HCEC 1CT (cell line): ENCODE results near the gene HTRA3.
"Not testable (repeated sequence)": the region's sequence is repeated elsewhere in the genome, so short reads cannot be mapped to it uniquely, and the experiment has no call there.

Experiments used
- DNase-seq: peaks from one replicate; pipeline ENCODE4 v3.0.0-alpha.2; 2017

Gene HTRA3

GRCh38 chr4:8349236-8349635, 79.7 kb downstream of the HTRA3 start:
- DNase-seq = not testable (repeated sequence)

- DNase-seq = no peak
Observed at GRCh38 chr4:8349664-8350236, 80.2 kb downstream of the HTRA3 start.

DNA sequence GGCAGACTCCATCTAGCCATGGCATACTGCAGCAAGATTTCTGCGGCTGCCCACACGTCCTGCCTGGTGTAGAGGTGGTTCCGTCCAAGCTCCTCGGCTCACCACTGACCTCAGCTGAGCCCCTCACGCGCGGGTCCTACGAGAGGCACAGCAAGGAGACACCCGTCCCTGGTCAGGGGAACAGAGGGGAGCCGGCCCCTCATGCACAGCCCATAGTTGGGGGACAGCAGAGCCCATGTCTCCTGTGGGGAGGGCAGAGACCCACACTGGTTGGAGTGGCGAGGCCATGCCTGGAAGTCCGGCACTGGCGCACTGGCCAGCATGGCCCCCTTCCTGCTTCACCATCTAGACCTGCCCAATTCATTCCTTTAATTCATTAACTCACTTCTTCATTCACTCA, 80.8 kb downstream of the HTRA3 start:
- no peak for DNase-seq

DNA sequence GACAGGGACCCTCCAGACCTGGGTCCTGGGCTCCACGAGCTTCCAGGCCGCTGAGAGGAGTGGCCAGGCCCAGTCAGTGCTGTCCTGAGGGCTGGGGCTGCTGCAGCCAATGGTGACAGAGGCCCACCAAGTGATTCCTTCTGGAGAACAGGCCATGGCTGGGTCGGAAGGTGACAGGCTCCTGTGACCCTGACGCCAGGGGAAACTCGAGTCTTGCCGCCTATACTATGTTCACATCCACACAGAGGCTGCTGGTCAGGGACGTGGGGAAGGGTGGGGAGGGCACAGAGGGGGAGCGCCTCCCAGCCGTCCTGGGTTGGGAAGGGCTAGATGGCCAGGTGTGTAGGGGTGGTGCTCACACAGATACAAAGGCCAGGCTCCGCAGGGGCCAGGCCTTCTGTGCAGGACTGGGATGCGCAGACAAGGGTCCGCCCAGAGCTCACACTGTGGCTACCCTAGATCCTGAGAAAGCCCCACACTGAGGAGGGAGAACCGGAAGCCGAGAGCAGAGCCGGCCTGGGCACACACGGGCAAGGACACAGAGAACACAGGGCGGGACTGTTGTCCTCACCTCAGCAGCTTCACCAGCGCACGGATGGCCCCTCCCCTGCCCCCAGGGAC, 81.4 kb downstream of the HTRA3 start:
- DNase-seq = no peak

DNA sequence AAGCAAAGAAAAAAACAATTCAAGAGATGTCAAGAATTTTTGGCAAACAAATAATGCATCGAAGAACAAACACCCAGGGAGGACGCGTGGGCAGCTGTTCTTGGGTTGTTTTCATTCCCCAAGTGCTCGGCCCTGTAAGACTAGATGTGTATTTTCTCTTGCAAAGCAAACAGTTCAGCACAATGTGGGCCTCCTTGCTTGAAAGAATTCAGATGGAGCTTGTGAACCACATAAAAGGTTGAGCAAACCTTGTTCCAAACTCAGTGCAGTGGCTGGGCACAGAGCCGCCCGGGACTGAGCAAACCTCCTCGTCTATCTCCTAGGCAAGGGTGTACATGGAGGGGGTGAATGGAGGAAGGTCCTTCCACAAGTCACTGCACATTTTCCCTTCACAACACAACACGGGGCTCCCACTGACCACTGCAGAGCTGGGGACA, 82.4 kb downstream of the HTRA3 start:
- DNase-seq = no peak

GRCh38 chr4:8352368-8353157, 83.0 kb downstream of the HTRA3 start:
- no peak for DNase-seq

DNA sequence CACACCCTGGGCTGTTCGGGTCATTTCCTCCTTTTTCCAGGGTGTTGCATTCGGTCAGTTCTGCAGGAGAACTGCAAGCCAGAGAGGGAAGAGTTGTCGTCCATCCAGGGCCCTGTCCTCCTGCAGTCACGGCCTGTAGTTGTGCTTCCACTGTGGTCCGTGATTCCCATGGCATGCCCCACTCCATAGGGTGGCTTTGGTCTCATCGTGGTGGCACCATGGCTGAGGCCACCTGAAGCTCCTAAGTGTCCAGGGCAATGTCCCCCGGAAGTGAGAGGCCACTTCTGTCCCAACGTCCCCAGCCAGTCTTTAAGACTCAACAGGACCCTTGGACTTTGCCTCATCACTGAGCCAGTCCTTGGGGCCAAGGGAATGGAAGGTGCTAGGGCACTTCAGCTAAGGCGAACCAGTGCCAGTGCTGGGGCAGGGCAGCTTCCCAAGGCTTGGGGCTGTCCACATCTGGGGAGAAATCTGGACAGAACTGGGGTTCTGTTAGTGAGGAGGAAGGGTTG, 83.7 kb downstream of the HTRA3 start:
- DNase-seq = no peak

GRCh38 chr4:8353912-8354453, 84.4 kb downstream of the HTRA3 start:
- DNase-seq = no peak

DNA sequence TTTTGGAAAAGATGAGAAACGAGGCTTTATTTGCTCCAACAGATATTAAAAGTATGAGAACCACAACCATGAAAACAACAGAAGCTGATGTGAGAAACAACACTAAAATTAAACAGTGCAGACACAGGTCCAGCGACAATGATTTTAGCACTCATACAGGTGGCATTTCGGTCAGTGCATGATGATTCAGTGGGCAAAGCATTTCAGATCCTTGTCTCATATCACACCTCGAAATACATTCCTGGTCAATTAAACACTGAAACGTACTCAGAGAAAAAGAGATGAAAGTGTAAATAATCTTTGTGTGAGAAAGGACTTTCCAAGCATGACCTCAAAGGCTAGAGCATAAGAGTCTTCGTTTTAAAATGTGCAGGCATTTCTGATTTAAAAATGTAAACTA, 85.8 kb downstream of the HTRA3 start:
- DNase-seq = no peak

DNA sequence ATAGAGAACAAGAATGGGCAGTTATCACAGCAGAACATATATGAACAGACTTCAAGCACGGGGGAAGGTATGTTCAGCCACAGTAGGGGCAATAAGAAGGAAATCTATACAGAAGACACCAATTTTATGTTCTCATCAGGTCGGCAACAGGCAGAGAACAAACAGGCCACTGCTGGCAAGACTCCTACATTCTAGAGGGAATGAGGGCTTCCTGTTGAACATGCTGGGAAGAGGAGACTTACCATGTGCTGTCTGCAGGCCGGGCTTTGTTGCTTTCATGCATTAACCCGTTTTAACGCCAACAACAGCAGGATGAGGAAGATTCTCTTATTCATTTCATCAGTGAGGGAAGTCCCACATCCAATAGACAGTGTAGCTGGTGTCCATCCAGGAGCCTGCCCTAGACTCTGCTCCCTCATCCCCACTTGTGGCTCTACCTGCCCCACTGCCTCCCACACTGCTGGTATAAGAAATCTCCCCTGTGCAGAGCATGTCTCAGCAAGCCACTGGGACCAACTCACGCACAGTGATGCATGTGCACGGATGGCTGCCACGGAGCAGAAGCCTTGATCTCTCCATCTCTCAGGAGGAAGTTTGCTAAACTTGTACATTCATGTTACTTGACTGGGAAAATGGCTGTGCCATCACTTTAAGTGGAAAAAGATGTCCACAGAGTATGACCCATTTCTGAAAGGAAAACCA, 86.5 kb downstream of the HTRA3 start:
- no peak for DNase-seq
